NOMO-1 (cell line): ENCODE measurements around the gene RAMACL.
"Not testable (repeated sequence)": the region's sequence is repeated elsewhere in the genome, so short reads cannot be mapped to it uniquely, and the experiment has no call there.

ENCODE experiments used
- DNase-seq, 2 experiments: peaks; one replicate each; lab custom pipeline; 2025; ENCODE audit not compliant: unreplicated experiment in 2 of 2; lab: John Stamatoyannopoulos, UW

The RAMACL gene

GRCh38 chr6:166539011-166539385 lies 47.5 kb downstream of the RAMACL start:
- not testable (repeated sequence) for DNase-seq

- DNase-seq, result no peak
These were observed 48.0 kb downstream of the RAMACL start for GRCh38 chr6:166538297-166539010.

- no peak for DNase-seq
These were observed 51.6 kb downstream of the RAMACL start for GRCh38 chr6:166534658-166535406.

- no peak for DNase-seq
These were observed 53.2 kb downstream of the RAMACL start for GRCh38 chr6:166533205-166533824.
